Common myeloid progenitor, CD34-positive (primary cell): ENCODE measurements around the gene CERT1.
A peak's percentile ranks its signal among the peaks of the same experiment; 100 is the strongest.
"Not testable (repeated sequence)": the region's sequence is repeated elsewhere in the genome, so short reads cannot be mapped to it uniquely, and the experiment has no call there.

Experiments used
- CTCF ChIA-PET: fragments of 350-600 bp; sonication (Branson Sonifier 250); formaldehyde crosslinking; loops from one replicate; lab custom pipeline; 2021; ENCODE audit warnings: antibody characterized with exemption; lab: Charles Lee
- POLR2A ChIA-PET: fragments of 350-600 bp; sonication (Branson Sonifier 250); formaldehyde crosslinking; loops from one replicate; lab custom pipeline; 2021; ENCODE audit warnings: antibody characterized with exemption; lab: Charles Lee
- DNase-seq, 3 donors: peaks; one replicate each; pipeline versions ENCODE4 v3.0.0 to v3.0.0-alpha.2; 2013
- H3K27ac ChIP-seq, 2 experiments: 1 replicate in 1 of 2; 2 replicates in 1 of 2; pipeline ENCODE4 v1.7.0; 2013; ENCODE audit warnings: inconsistent platforms in 2 of 2, low read length in 2 of 2, mild to moderate bottlenecking in 2 of 2, low read depth in 1 of 2, moderate library complexity in 1 of 2; ENCODE audit not compliant: severe bottlenecking in 2 of 2, insufficient read depth in 1 of 2, poor library complexity in 1 of 2
- H3K27me3 ChIP-seq, 5 experiments: replicated peaks in 2 of 5; 1 replicate in 3 of 5; 2 replicates in 2 of 5; pipeline versions ENCODE4 v1.6.1 to v1.7.0; 2013; ENCODE audit warnings: low read length in 4 of 5, mild to moderate bottlenecking in 2 of 5, moderate library complexity in 2 of 5, inconsistent platforms in 1 of 5; ENCODE audit not compliant: insufficient read depth in 5 of 5, control insufficient read depth in 4 of 5
- H3K36me3 ChIP-seq, 4 experiments: 1 replicate in 2 of 4; 2 replicates in 2 of 4; pipeline versions ENCODE4 v1.6.1 to v1.7.0; 2013; ENCODE audit warnings: low read length in 3 of 4, control low read depth in 1 of 4, mild to moderate bottlenecking in 1 of 4; ENCODE audit not compliant: control insufficient read depth in 4 of 4, insufficient read depth in 4 of 4
- H3K4me1 ChIP-seq, 4 experiments: 1 replicate in 3 of 4; 2 replicates in 1 of 4; pipeline versions ENCODE4 v1.6.1 to v1.7.1; 2013; ENCODE audit warnings: low read length in 3 of 4, mild to moderate bottlenecking in 3 of 4, control low read depth in 1 of 4, inconsistent platforms in 1 of 4, moderate library complexity in 1 of 4; ENCODE audit not compliant: control insufficient read depth in 4 of 4, insufficient read depth in 4 of 4; ENCODE audit errors: control extremely low read depth in 1 of 4
- H3K4me3 ChIP-seq, 7 experiments: 1 replicate in 4 of 7; 2 replicates in 3 of 7; pipeline versions ENCODE4 v1.5.1 to v1.7.0; 2013; ENCODE audit warnings: mild to moderate bottlenecking in 7 of 7, low read length in 6 of 7, moderate library complexity in 6 of 7, inconsistent platforms in 2 of 7, low read depth in 2 of 7, control low read depth in 1 of 7; ENCODE audit not compliant: insufficient read depth in 4 of 7, control insufficient read depth in 1 of 7; ENCODE audit errors: extremely low read depth in 1 of 7
- H3K9me3 ChIP-seq, 5 experiments: 1 replicate in 4 of 5; 2 replicates in 1 of 5; pipeline versions ENCODE4 v1.6.1 to v1.7.1; 2013; ENCODE audit warnings: low read length in 4 of 5, mild to moderate bottlenecking in 2 of 5, inconsistent platforms in 1 of 5, low read depth in 1 of 5, moderate library complexity in 1 of 5; ENCODE audit not compliant: control insufficient read depth in 4 of 5, insufficient read depth in 2 of 5; ENCODE audit errors: control extremely low read depth in 1 of 5
- WGBS: methylation state at CpG from one replicate; pipeline ENCODE4 v1.1.5; 2013; ENCODE audit not compliant: insufficient coverage; 5-methylcytosine and 5-hydroxymethylcytosine counted together

The CERT1 gene

GRCh38 chr5:75509546-75509945 is 1.9 kb downstream of the CERT1 start:
- DNase-seq = peak in 2 of 3 donors; percentile 7 to 21
- Histone ChIP-seq H3K4me1 (peaks cover 2 to 36% (median 19%) of the 10 kb centered on the region in 4 experiments), H3K27ac (peak overlapping the region in 1 of 2 experiments; percentile 92), H3K36me3 (peaks cover 3 to 9% (median 5%) of the 10 kb centered on the region in 4 experiments), H3K4me3 (peak overlapping the region in 6 of 7 experiments; percentile 69 to 97 (median 92)), H3K27me3 (no peaks in the 10 kb centered on the region), H3K9me3 (peaks cover 0 to 7% (median 0%) of the 10 kb centered on the region in 5 experiments)
- ChIA-PET CTCF (interaction anchor here (1.9 kb wide), 1 partner anchor 160 kb away, joined by 5 read pairs; no protein-coding TSS in a partner anchor), POLR2A (no interaction called here)
- 54% methylated on average over 2 of the region's 4 CpGs for WGBS

GRCh38 chr5:75507841-75508240 is 3.6 kb downstream of the CERT1 start:
- Histone ChIP-seq H3K27ac (no peak overlapping the region), H3K4me3 (no peak overlapping the region), H3K27me3 (no peaks in the 10 kb centered on the region), H3K9me3 (peaks cover 0 to 7% (median 0%) of the 10 kb centered on the region in 5 experiments), H3K4me1 (peaks cover 2 to 28% (median 12%) of the 10 kb centered on the region in 4 experiments), H3K36me3 (peaks cover 4 to 11% (median 6%) of the 10 kb centered on the region in 4 experiments)
- ChIA-PET POLR2A (no interaction called here), CTCF (interaction anchor here (1.0 to 1.2 kb wide), 2 partner anchors 31 to 173 kb away, joined by 3 read pairs; no protein-coding TSS in a partner anchor)
- DNase-seq = no peak
- whole genome bisulfite sequencing = 83% methylated on average over 1 of the region's 1 CpG

- CTCF ChIA-PET, POLR2A ChIA-PET, H3K27ac ChIP-seq, H3K4me3 ChIP-seq, DNase-seq, H3K27me3 ChIP-seq, H3K9me3 ChIP-seq: not testable (repeated sequence)
- Histone ChIP-seq H3K4me1 (peaks cover 0 to 19% (median 4%) of the 10 kb centered on the region in 4 experiments), H3K36me3 (peaks cover 4 to 11% (median 8%) of the 10 kb centered on the region in 4 experiments)
- 100% methylated on average over 3 of the region's 5 CpGs for WGBS
Observed at GRCh38 chr5:75505112-75505511, 6.3 kb downstream of the CERT1 start.

- CTCF ChIA-PET = interaction anchor here (1.2 kb wide), 1 partner anchor 20 kb away, joined by 3 read pairs; no protein-coding TSS in a partner anchor
- H3K4me3 ChIP-seq = not testable (repeated sequence)
Observed at GRCh38 chr5:75498875-75499274, 12.6 kb downstream of the CERT1 start.

GRCh38 chr5:75498208-75498777 is 13.1 kb downstream of the CERT1 start:
- 95% methylated on average over 6 of the region's 7 CpGs for WGBS
- Histone ChIP-seq H3K36me3 (peaks cover 10 to 34% (median 19%) of the 10 kb centered on the region in 4 experiments), H3K27me3 (no peaks in the 10 kb centered on the region), H3K4me3 (no peak overlapping the region), H3K9me3 (no peaks in the 10 kb centered on the region), H3K27ac (no peak overlapping the region), H3K4me1 (peaks cover 0 to 4% (median 0%) of the 10 kb centered on the region in 4 experiments)
- ChIA-PET POLR2A (no interaction called here), CTCF (interaction anchor here (1.2 kb wide), 1 partner anchor 20 kb away, joined by 3 read pairs; no protein-coding TSS in a partner anchor)
- no peak for DNase-seq

More at GRCh38 chr5:75498875-75499274, 12.6 kb downstream of the CERT1 start:
- H3K27me3 ChIP-seq, H3K27ac ChIP-seq, POLR2A ChIA-PET, H3K9me3 ChIP-seq, DNase-seq, H3K4me1 ChIP-seq: not testable (repeated sequence)
- WGBS = 100% methylated on average over 1 of the region's 1 CpG
- peaks cover 10 to 32% (median 17%) of the 10 kb centered on the region in 4 experiments for H3K36me3 ChIP-seq

- peaks cover 0 to 3% (median 0%) of the 10 kb centered on the region in 4 experiments for H3K4me1 ChIP-seq
- no peaks in the 10 kb centered on the region for H3K9me3 ChIP-seq
- 100% methylated on average over 1 of the region's 3 CpGs for WGBS
- ChIA-PET POLR2A (no interaction called here), CTCF (interaction anchor here (0.6 kb wide), 1 partner anchor 160 kb away, joined by 4 read pairs; no protein-coding TSS in a partner anchor)
- H3K4me3 ChIP-seq = no peak overlapping the region
- H3K27me3 ChIP-seq = no peaks in the 10 kb centered on the region
- no peak for DNase-seq
- H3K36me3 ChIP-seq = peaks cover 10 to 47% (median 26%) of the 10 kb centered on the region in 4 experiments
- no peak overlapping the region for H3K27ac ChIP-seq
Observed at GRCh38 chr5:75496026-75496425, 15.4 kb downstream of the CERT1 start.

- ChIA-PET POLR2A (no interaction called here), CTCF (no interaction called here)
- no peak overlapping the region for H3K27ac ChIP-seq
- peaks cover 0 to 41% (median 17%) of the 10 kb centered on the region in 4 experiments for H3K36me3 ChIP-seq
- H3K9me3 ChIP-seq = peaks cover 0 to 16% (median 4%) of the 10 kb centered on the region in 5 experiments
- WGBS = no CpG with 5 or more reads among the region's 2 CpGs
- no peaks in the 10 kb centered on the region for H3K27me3 ChIP-seq
- no peak for DNase-seq
- no peaks in the 10 kb centered on the region for H3K4me1 ChIP-seq
- no peak overlapping the region for H3K4me3 ChIP-seq
Observed at GRCh38 chr5:75491621-75492020, 19.8 kb downstream of the CERT1 start.
